SH-SY5Y (cell line): ENCODE results near the gene BCAN.

Experiments
- GATA2 ChIP-seq: IDR thresholded peaks from 2 replicates; pipeline ENCODE4 v1.6.1; 2011; ENCODE audit warnings: mild to moderate bottlenecking, low read depth, low read length
- GATA3 ChIP-seq: IDR thresholded peaks from 2 replicates; pipeline ENCODE4 v1.6.1; 2011; ENCODE audit warnings: low read depth, mild to moderate bottlenecking, low read length, moderate library complexity

Gene BCAN

DNA sequence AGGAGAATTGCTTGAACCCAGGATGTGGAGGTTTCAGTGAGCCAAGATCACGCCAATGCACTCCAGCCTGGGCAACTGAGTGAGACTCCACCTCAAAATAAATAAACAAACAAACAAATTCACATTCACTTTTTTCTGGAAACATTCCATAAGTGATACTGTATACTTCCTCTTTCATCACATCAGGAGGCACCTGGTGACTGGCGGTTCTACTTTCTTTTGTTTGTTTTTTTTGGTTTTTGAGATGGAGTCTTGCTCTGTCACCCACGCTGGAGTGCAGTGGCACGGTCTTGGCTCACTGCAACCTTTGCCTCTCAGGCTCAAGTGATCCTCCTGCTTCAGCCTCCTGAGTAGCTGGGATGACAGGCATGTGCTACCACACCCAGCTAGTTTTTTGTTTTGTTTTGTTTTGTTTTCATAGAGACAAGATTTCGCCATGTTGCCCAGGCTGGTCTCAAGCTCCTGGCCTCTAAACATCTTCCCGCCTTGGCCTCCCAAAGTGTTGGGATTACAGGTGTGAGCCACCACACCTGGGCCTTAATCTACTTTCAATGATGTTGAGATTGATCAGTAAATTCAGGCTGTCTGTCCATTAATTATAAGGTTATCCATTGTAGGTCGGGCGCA lies 12.0 kb upstream of the BCAN start:
- TF ChIP-seq GATA2: no peak
- no peak for TF ChIP-seq GATA3

DNA sequence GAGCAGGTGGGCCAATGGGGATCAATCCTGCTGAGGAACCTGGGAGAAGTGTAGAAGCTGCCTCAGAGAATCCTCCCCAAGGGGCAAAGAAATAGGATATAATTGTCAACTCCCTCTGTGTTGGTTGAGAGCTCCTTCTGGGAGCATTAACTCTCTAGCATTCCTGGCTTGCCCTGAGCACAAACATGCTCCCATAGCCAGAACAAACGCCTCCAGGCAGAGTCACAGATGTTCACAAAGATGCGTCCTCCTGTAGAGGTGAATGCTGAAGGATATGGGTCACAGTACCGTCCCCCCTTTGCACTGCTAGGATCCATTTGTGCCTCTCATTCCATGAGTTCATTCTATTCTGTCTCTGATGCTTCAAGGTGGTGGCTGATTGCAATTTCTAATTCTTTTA lies 9.6 kb upstream of the BCAN start:
- TF ChIP-seq GATA2: no peak

DNA sequence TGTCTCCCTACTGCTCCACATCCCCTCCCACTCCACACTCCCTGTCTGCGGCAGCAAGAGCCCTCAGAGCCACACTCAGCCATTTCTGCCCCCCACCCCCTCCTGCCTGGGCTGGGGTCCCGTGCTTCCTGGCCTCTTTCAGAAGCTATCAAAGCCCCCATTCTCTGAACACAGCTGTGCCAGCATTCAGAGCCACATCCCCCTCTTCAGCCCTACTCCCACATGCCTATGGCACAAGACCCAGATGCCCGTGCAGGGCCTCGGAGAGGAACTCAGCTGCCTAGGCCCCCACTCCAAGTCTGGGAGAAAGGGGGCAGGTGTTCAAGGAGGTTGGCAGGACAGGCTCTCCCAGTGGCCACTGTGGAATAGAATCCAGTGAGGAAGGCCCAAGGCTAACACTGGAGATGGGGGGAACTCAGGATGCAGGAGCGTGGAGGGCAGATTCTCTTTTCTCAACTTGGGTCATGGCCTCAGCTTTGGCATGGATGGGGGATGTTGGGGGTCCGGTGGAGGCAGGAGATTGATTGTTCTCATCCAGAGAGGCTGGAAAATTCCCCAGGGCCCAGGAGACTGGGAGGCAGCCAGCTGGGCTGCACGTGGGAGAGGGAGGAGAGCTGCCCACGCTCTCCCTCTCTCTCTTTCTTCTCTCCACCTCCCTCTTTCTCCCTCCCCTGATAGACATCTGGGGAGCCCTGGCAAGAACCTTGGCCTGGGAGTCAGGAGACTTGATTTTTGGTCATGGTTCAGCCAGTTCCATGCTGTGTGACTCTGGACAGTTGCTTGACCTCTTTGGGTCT lies 3.5 kb upstream of the BCAN start:
- no peak for TF ChIP-seq GATA3
- TF ChIP-seq GATA2: no peak

DNA sequence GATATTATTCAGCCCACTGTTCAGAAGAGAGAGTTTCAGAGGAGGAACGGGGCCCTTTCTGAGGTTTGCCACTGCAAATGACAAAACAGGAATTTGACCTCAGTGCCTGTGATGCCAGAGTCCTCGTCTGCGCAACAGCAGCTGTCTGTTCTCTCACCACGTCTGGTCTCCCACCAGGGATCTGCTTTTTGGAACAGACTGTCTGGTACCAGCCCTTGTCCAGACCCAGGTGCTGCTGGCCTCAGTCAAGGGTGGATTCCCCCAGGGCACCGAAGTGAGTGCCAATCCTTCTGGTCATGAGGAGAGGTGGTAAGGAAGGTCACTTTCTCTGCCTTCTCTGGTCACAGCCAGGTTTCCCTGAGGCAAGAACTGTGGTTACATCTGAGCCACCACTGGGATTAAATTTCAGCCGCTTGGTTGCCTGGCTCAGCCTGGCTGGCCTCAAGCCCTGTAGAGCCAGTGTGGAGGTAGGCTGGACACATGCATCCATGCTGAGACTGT lies 2.3 kb upstream of the BCAN start:
- TF ChIP-seq GATA3: no peak
- no peak for TF ChIP-seq GATA2

DNA sequence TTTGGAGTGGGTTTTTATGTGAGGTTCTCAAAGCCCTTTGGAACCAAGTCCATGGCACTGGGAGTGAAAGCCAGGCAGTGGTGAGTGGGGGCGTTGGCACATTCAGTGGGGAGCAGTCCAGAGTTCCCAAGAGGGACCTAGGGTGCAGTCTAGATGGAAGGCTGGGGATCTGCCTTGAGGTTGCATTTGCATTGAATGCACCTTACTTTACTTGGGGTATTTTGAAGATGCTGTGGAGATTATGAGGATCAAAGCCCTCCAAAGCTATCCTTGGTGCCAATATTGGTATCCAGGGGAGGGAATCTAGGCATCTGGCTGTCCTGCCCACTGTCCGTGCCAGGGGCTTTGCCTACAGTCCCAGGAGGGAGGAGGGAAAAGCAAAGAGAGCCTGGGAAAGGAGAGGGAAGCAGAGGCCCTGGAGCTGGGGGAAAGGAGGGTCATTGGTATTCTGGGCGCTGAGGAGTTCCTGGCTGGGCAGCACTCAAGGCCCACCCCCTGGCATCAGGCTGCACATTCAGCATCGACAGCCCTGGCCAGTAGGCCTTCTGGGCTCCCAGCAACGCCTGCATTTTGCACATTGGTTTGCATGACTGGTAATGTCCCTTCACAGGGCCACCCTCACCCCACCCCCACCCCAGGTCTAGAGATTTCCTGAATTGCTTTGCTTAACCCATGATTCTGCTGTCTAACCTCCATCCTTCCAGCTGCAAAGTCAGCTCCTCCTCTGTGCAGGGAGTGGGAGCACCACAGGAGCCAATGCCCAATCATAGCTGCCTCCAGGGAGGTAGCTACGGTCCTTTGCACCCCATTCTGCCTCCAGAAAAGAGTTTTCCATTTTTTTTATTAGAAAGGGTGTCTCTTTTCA lies 843 bp upstream of the BCAN start:
- no peak for TF ChIP-seq GATA2
- TF ChIP-seq GATA3: no peak

DNA sequence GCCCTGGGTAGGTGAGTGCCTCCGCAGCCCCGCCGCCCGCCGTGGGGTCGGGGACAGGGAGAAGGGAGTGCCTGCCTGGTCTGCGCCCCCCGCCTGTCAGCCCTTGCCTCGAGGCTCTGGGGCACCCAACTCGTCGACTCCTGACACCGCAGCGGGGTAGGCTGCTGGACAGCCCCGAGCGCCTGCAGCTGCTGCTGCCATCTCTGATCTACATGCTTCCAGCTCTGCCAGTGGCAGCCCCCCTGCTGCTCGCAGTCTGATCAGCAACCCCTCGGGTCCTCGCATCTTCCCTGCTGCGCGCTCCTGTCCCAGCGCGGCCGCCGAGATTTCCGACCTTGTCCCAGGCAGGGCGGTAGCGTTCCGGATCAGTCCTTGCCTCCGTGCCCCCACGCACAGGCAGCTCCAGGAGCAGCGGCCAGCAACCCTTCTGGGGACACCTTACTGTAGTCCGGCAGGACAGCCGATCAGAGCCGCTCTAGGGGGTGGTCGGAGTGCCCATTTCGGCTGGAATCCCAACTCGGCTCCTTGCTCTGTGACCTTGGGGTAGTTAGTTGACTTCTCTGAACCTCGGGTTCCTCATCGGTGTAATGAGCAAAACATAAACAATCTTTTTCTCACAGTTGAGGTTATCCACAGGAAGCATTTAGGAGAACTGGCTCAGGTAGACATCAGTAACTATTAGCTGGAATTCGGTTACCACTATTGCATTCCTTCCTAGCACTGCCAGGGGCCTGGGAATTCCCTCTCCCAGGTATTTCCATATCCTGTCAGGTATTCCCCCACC lies 540 bp downstream of the BCAN start:
- no peak for TF ChIP-seq GATA2
- TF ChIP-seq GATA3: no peak

DNA sequence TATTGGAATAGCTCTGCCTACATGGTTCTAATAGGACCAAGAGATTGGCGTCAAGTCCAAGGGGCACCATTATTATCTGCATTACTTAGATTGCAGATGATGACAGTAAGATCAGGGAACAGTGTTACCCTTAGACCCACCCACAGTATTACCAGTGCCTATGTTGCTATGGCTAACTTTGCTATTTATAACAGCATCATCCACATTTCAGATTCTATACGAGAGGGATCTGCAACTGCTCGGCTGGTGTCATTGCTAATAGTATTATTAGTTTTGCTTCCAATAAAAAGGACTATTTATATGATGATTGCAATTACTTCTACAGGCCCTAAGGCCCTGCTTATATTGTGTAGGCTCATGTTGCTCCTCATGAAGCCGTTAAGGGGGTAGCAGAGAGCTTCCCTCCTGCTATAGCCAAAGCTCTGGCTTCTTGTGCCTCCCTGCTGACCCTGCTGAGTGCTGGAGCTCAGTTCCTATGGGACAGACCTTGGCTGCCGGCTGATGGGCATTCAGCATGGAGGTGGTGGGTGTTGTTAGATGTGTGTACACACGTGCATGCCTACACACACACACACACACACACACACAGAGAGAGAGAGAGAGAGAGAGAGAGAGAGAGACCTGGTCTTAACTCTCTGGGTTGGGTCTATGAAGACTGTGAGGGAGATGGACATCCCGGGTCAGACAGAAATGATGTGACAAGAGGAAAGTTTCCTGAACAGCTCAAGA lies 1.3 kb downstream of the BCAN start:
- TF ChIP-seq GATA2 (no peak), GATA3 (no peak)

DNA sequence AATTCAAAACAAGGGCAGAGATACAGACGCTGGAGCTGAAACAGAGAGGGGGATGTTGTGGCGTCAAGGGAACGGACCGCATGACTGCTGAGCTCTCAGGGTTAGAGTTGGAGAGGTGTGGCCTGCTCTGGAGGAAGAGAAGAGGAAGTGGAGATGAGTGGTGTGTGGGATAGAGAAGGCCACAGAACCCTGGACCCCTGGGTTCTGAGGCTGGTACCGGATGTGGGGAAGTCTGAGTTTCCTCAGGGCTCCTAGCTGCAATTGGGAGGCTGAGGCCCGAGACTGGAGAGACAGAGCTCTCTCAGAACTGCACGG lies 1.8 kb downstream of the BCAN start:
- TF ChIP-seq GATA2: no peak
- TF ChIP-seq GATA3: no peak

DNA sequence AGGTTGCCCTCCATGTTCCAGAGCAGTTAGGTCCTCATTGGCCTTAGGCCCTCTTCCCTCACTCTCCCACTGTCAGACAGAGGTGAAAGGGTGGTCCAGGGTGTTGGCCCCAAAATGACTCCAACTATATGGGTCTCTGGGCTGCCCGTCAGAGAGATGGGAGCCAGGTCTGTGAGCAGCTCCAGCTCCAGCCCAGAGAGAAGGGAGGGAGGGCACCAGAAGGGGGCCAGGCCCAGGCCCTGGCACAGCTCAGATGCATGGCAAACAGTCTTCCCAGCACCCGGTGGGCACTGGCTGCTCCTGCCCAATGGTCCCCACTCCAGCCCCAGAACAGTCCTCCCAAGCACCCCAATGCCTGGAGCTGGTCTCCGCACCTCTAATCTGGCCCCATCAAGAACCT lies 2.2 kb downstream of the BCAN start:
- no peak for TF ChIP-seq GATA2
- TF ChIP-seq GATA3: no peak

DNA sequence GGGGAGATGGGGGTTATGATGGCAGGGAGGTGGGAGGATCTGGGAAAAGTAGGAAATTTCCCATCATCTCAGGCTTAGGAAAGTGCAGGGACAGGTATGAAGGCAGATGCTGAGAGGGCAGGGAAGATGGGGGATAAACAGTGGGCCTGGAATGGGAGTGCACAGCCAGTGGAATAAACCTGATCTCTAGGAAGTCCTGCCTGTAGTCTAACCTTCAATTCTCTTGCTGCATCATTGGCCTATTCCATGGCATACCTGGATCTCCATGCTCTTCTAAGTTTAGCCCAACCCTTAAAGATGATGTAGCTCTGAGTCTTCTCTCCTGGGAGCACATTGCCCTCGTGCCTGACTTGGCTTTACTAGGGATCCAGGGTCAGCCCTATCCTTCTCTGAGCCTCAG lies 2.7 kb downstream of the BCAN start:
- TF ChIP-seq GATA3: no peak
- TF ChIP-seq GATA2: no peak

DNA sequence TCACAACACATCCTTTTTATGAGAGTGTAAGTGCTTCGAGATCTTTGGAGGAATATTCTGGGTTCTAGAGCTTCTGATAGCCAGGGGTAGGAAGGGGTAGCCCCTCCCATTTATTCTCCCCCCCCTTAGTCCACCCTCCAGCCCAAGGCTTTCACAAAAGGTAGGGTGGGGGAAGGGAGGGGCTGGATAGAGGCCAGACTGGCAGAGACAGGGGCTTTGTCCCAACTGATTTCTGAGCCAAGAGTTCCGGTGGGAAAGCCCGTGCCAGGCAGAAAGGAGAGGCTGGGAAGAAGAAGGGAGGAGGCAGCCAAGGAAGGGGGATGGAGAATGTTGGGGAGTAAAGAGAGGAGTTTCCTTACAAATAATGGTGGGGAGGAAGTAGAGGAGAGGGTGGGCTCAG lies 3.1 kb downstream of the BCAN start:
- no peak for TF ChIP-seq GATA3
- no peak for TF ChIP-seq GATA2

DNA sequence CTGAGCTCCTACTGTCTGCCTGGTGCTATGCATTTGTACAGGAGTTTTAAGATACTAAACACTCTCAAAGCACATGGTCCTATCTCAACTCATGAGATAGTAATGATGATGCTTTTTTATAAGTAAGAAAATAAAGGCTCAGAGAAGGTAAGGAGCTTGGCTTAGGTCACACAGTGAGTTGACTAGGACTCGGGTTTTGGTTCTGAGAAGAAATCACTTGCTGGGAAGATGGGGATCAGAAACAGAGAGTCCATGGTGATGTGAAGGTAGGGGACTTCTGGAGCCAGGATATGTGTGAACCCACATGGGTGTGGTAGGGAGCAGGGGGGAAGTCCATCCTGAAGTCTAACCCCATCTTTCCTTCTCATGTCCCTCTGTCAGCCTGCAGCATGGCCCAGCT lies 3.7 kb downstream of the BCAN start:
- TF ChIP-seq GATA3 (no peak), GATA2 (no peak)

DNA sequence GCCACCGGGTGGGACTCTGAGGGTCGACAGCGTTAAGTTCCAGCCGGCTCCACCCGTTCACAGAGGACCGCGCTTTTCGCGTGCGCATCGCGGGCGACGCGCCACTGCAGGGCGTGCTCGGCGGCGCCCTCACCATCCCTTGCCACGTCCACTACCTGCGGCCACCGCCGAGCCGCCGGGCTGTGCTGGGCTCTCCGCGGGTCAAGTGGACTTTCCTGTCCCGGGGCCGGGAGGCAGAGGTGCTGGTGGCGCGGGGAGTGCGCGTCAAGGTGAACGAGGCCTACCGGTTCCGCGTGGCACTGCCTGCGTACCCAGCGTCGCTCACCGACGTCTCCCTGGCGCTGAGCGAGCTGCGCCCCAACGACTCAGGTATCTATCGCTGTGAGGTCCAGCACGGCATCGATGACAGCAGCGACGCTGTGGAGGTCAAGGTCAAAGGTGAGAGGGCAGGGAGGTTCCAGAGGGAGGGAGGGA lies 4.9 kb downstream of the BCAN start:
- TF ChIP-seq GATA3 (no peak), GATA2 (no peak)
